DMS79 (cell line): ENCODE results near the gene PIR.

Experiments
- DNase-seq: peaks from one replicate; lab custom pipeline; 2025; lab: John Stamatoyannopoulos, UW

PIR gene

GRCh38 chrX:15416133-15416993 is 76.8 kb downstream of the PIR start:
- no peak for DNase-seq

GRCh38 chrX:15413101-15413500 is 80.0 kb downstream of the PIR start:
- no peak for DNase-seq

GRCh38 chrX:15410947-15411346 is 82.2 kb downstream of the PIR start:
- DNase-seq, result no peak

- no peak for DNase-seq
Measured at GRCh38 chrX:15410430-15410829, 82.7 kb downstream of the PIR start.

- no peak for DNase-seq
Measured at GRCh38 chrX:15405846-15406245, 87.3 kb downstream of the PIR start.

- no peak for DNase-seq
Measured at GRCh38 chrX:15404401-15405096, 88.6 kb downstream of the PIR start.

GRCh38 chrX:15401378-15401777 is 91.8 kb downstream of the PIR start:
- no peak for DNase-seq

- DNase-seq, result no peak
Measured at GRCh38 chrX:15399962-15400391, 93.2 kb downstream of the PIR start.

- DNase-seq, result no peak
Measured at GRCh38 chrX:15398874-15399273, 94.3 kb downstream of the PIR start.

GRCh38 chrX:15395789-15396188 is 97.3 kb downstream of the PIR start:
- no peak for DNase-seq

- DNase-seq, result no peak
Measured at GRCh38 chrX:15391850-15392249, 101.3 kb downstream of the PIR start.

- DNase-seq, result no peak
Measured at GRCh38 chrX:15384304-15384703, 108.8 kb downstream of the PIR start, which contains the start of gene VEGFD. Gene VEGFD (minus strand): TSS chrX:15384413. CDS start chrX:15383946, 467 bp downstream.

- no peak for DNase-seq
Measured at GRCh38 chrX:15382813-15383212, 110.3 kb downstream of the PIR start.

- DNase-seq, result no peak
Measured at GRCh38 chrX:15376956-15377355, 116.2 kb downstream of the PIR start.

GRCh38 chrX:15373976-15374375 is 119.2 kb downstream of the PIR start:
- DNase-seq, result no peak

- no peak for DNase-seq
Measured at GRCh38 chrX:15366506-15367352, 126.4 kb downstream of the PIR start.

- no peak for DNase-seq
Measured at GRCh38 chrX:15359701-15360100, 133.4 kb downstream of the PIR start.

- no peak for DNase-seq
Measured at GRCh38 chrX:15358533-15358932, 134.6 kb downstream of the PIR start.

- DNase-seq, result no peak
Measured at GRCh38 chrX:15356444-15356843, 136.7 kb downstream of the PIR start.

GRCh38 chrX:15350329-15350996 is 142.7 kb downstream of the PIR start:
- no peak for DNase-seq

GRCh38 chrX:15349046-15349445 is 144.1 kb downstream of the PIR start:
- DNase-seq, result no peak

- DNase-seq, result no peak
Measured at GRCh38 chrX:15345976-15346375, 147.2 kb downstream of the PIR start.
